Measurements from ENCODE around the gene LONP1. TPM values are rescaled to one million over a fixed set of nuclear protein-coding genes. Genes with fewer than 3 reads are reported as not detected.
A peak's percentile ranks its signal among the peaks of the same experiment; 100 is the strongest.

LONP1 gene
- polyA plus RNA-seq, 1 of the 3 experiments (the other 2 are of a cell fraction), result 111 TPM

- WGBS (ENCODE audit: low lambda C conversion rate), result 18% methylated on average over 20 of the region's 26 CpGs
- POLR2A ChIA-PET, result interaction anchor here (0.6 kb wide), 1 partner anchor 371 kb away, joined by 3 read pairs; no protein-coding TSS in a partner anchor
These were observed 40.5 kb downstream of the LONP1 start for GRCh38 chr19:5679289-5680083.

More at GRCh38 chr19:5679289-5680083, 40.5 kb downstream of the LONP1 start:
- Histone ChIP-seq H3K27ac (ENCODE audit: low read depth in 2 of 2, low read length in 1 of 2) (peak overlapping the region; percentile 74 to 85; a peak in 3 of 4 replicates), H3K4me3 (ENCODE audit: low read depth in 2 of 2, low read length in 1 of 2) (peak overlapping the region; percentile 81 to 85), H3K9ac (peak overlapping the region; percentile 89), H3K4me2 (peak overlapping the region; percentile 98), H3K9me2 (no peaks in the 10 kb centered on the region), H3K9me3 (no peaks in the 10 kb centered on the region), H3K79me2 (ENCODE audit: insufficient read depth) (peaks cover 17% of the 10 kb centered on the region), H3K4me1 (ENCODE audit: control insufficient read depth in 1 of 2, insufficient read depth in 2 of 2, low read depth in 1 of 2, low read length in 1 of 2) (peaks cover 4 to 21% of the 10 kb centered on the region in 2 experiments; a peak in 1 of 4 replicates), H2AFZ (ENCODE audit: low read depth) (peak overlapping the region; percentile 86; the same call in 1 of the 2 replicates), H3K36me3 (replicated peaks in 1 of 2; ENCODE audit: control insufficient read depth in 1 of 2, insufficient read depth in 2 of 2, low read length in 1 of 2) (no peaks in the 10 kb centered on the region), H4K20me1 (ENCODE audit: insufficient read depth) (no peaks in the 10 kb centered on the region), H3F3A (replicated peaks; ENCODE audit: insufficient read depth) (no peaks in the 10 kb centered on the region), H3K27me3 (ENCODE audit: insufficient read depth) (no peaks in the 10 kb centered on the region)
- TF ChIP-seq GATA2 (CRISPR knock-in tag; IDR thresholded peaks at IDR 0.05) (no peak), EZH2phosphoT487 (IDR thresholded peaks at IDR 0.05; ENCODE audit: borderline replicate concordance, low read depth) (no peak), FOXJ3 (CRISPR knock-in tag; IDR thresholded peaks at IDR 0.05) (no peak), REST (IDR thresholded peaks at IDR 0.05; ENCODE audit: low read depth, low read length) (no peak), TCF12 (IDR thresholded peaks at IDR 0.05) (no peak), YY1 (IDR thresholded peaks at IDR 0.05; ENCODE audit: low read depth) (no peak), NFIC (IDR thresholded peaks at IDR 0.05; ENCODE audit: borderline replicate concordance) (no peak), PBX3 (IDR thresholded peaks at IDR 0.05) (no peak), TEAD4 (IDR thresholded peaks at IDR 0.05; ENCODE audit: borderline replicate concordance, insufficient read depth) (no peak), USF1 (IDR thresholded peaks at IDR 0.05; ENCODE audit: borderline replicate concordance, low read depth) (no peak), TAF1 (IDR thresholded peaks at IDR 0.05; ENCODE audit: borderline replicate concordance, low read depth, low read length) (no peak), MXI1 (IDR thresholded peaks at IDR 0.05; ENCODE audit: low read depth, low read length) (no peak)
- CTCF ChIA-PET, result interaction anchor here (0.6 to 1.4 kb wide), 2 partner anchors 10 to 77 kb away, joined by 3 to 7 read pairs; partner anchors contain the start of gene RPL36
- no peak for DNase-seq
